ENCODE data around the gene CMSS1.

The CMSS1 gene

GRCh38 chr3:99954914-99955644 is 137.4 kb downstream of the CMSS1 start:
- H3K4me3 ChIP-seq (ENCODE audit: low read depth, low read length) = no peak overlapping the region

GRCh38 chr3:99955773-99956562 is 138.3 kb downstream of the CMSS1 start:
- H3K4me3 ChIP-seq (ENCODE audit: low read depth, low read length) = no peak overlapping the region

GRCh38 chr3:99957151-99957796 is 139.6 kb downstream of the CMSS1 start:
- no peak overlapping the region for H3K4me3 ChIP-seq (ENCODE audit: low read depth, low read length)

- no peak overlapping the region for H3K4me3 ChIP-seq (ENCODE audit: low read depth, low read length)
Measured at GRCh38 chr3:99958222-99958912, 140.7 kb downstream of the CMSS1 start.

- H3K4me3 ChIP-seq (ENCODE audit: low read depth, low read length) = no peak overlapping the region
Measured at GRCh38 chr3:99960123-99960878, 142.6 kb downstream of the CMSS1 start.

- no peak overlapping the region for H3K4me3 ChIP-seq (ENCODE audit: low read depth, low read length)
Measured at GRCh38 chr3:99960941-99961340, 143.3 kb downstream of the CMSS1 start.

- H3K4me3 ChIP-seq (ENCODE audit: low read depth, low read length) = no peak overlapping the region
Measured at GRCh38 chr3:99961756-99962515, 144.3 kb downstream of the CMSS1 start.

- H3K4me3 ChIP-seq (ENCODE audit: low read depth, low read length) = no peak overlapping the region
Measured at GRCh38 chr3:99962703-99963102, 145.0 kb downstream of the CMSS1 start.

- no peak overlapping the region for H3K4me3 ChIP-seq (ENCODE audit: low read depth, low read length)
Measured at GRCh38 chr3:99965077-99965476, 147.4 kb downstream of the CMSS1 start.

GRCh38 chr3:99965681-99966408 is 148.2 kb downstream of the CMSS1 start:
- H3K4me3 ChIP-seq (ENCODE audit: low read depth, low read length) = no peak overlapping the region

GRCh38 chr3:99966662-99967416 is 149.2 kb downstream of the CMSS1 start:
- H3K4me3 ChIP-seq (ENCODE audit: low read depth, low read length) = no peak overlapping the region

- H3K4me3 ChIP-seq (ENCODE audit: low read depth, low read length) = no peak overlapping the region
Measured at GRCh38 chr3:99967796-99968195, 150.1 kb downstream of the CMSS1 start.

GRCh38 chr3:99969136-99969535 is 151.5 kb downstream of the CMSS1 start:
- no peak overlapping the region for H3K4me3 ChIP-seq (ENCODE audit: low read depth, low read length)

GRCh38 chr3:99970198-99970597 is 152.5 kb downstream of the CMSS1 start:
- H3K4me3 ChIP-seq (ENCODE audit: low read depth, low read length) = no peak overlapping the region

- H3K4me3 ChIP-seq (ENCODE audit: low read depth, low read length) = no peak overlapping the region
Measured at GRCh38 chr3:99971761-99972160, 154.1 kb downstream of the CMSS1 start.

GRCh38 chr3:99972380-99973104 is 154.9 kb downstream of the CMSS1 start:
- H3K4me3 ChIP-seq (ENCODE audit: low read depth, low read length) = no peak overlapping the region

- H3K4me3 ChIP-seq (ENCODE audit: low read depth, low read length) = no peak overlapping the region
Measured at GRCh38 chr3:99974989-99975388, 157.3 kb downstream of the CMSS1 start.

GRCh38 chr3:99976584-99976983 is 158.9 kb downstream of the CMSS1 start:
- H3K4me3 ChIP-seq (ENCODE audit: low read depth, low read length) = no peak overlapping the region
